Measurements from ENCODE around the gene FERD3L.
A peak's percentile ranks its signal among the peaks of the same experiment; 100 is the strongest.

FERD3L gene

DNA sequence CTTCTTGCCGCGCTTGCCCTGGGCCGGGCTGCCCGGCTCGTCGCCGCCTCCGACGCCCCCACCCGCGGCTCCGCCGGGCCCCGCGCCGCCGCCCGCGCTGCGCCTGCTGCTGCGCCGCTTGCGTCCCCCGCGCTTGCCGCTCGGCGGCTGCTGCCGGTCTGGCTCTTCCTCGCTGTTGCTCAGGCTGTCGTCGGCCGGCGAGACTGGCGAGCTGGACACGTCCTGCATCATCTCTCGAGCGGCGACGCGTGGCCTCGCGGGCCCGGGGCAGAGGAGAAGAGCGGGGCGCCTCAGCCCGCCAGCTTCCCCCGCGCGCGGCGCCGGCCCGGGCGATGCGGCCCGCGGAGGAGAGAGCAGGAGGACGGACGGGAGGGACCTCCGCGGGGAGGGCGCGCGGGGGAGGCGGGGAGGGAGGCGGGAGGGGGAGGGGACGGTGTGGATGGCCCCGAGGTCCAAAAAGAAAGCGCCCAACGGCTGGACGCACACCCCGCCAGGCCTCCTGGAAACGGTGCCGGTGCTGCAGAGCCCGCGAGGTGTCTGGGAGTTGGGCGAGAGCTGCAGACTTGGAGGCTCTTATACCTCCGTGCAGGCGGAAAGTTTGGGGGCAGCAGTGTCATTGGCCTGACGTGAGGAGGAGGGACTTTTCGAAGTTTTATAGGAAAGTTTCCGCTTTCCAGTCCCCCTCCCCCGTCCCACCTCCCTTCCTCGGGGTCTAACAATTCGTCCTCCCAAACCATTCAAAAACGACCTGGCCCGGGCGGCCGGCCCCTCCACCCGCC, 27.9 kb downstream of the FERD3L start, which contains the start of gene TWIST1:
Gene TWIST1 (minus strand): TSS at position 546 of the 779 bp plus-strand sequence. CDS start 315 bp downstream, at position 231.
- DNase-seq (ENCODE audit: insufficient read length, low spot score) (peak; percentile 24), FAIRE-seq (no peak)

DNA sequence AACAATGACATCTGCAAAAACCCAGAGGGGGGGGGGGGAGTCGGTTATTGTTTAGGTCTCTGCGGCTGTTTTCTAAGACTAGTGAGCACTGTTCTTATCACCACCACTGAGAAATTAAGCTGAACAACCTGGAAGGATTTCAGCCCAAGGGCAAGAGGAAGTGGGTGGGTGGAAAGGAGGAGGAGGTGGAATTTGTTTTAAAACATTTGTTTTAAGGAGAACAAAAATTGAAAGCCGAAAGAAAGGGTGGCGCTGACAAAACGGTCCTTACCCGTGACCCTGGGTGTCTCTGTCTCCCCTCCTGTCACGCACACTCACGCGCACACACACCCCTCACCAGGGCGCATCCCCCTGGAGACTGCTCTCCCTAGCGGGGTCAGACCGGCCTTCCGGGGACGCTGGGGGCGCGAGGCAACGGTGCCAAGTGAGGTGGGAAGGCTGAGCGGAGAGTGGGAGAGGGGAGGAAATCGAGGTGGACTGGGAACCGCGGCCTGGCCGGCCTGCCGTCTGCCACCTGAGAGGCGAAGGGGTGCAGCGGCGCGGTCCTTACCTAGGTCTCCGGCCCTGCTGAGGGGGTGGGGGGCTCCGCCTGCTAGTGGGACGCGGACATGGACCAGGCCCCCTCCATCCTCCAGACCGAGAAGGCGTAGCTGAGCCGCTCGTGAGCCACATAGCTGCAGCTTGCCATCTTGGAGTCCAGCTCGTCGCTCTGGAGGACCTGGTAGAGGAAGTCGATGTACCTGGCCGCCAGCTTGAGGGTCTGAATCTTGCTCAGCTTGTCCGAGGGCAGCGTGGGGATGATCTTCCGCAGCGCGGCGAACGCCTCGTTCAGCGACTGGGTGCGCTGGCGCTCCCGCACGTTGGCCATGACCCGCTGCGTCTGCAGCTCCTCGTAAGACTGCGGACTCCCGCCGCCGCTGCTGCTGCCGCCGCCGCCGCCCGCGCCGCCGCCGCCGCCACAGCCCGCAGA, 28.8 kb downstream of the FERD3L start:
- DNase-seq (ENCODE audit: insufficient read length, low spot score) (peak; percentile 34), FAIRE-seq (no peak)

GRCh38 chr7:19114551-19114855, 30.7 kb downstream of the FERD3L start:
- FAIRE-seq (no peak), DNase-seq (ENCODE audit: insufficient read length, low spot score) (no peak)

GRCh38 chr7:19113855-19114550, 31.2 kb downstream of the FERD3L start:
- FAIRE-seq (no peak), DNase-seq (ENCODE audit: insufficient read length, low spot score) (no peak)

DNA sequence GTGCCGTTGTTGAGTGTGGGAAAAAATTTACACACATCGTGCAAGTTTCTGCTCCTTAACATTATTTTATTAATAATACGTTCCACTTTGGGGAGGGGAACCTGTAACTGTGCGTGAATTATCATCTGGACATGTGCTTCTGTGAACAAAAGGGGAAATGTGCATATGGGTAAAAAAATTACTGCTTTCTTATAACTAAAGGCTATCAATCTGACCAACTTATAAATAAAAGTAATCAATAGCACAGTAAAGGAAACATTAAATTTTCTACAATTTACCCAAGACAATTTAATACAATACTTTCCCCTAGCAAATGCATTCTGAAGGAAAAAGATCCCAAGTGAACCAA, 32.2 kb downstream of the FERD3L start:
- DNase-seq (ENCODE audit: insufficient read length, low spot score) (no peak), FAIRE-seq (no peak)

DNA sequence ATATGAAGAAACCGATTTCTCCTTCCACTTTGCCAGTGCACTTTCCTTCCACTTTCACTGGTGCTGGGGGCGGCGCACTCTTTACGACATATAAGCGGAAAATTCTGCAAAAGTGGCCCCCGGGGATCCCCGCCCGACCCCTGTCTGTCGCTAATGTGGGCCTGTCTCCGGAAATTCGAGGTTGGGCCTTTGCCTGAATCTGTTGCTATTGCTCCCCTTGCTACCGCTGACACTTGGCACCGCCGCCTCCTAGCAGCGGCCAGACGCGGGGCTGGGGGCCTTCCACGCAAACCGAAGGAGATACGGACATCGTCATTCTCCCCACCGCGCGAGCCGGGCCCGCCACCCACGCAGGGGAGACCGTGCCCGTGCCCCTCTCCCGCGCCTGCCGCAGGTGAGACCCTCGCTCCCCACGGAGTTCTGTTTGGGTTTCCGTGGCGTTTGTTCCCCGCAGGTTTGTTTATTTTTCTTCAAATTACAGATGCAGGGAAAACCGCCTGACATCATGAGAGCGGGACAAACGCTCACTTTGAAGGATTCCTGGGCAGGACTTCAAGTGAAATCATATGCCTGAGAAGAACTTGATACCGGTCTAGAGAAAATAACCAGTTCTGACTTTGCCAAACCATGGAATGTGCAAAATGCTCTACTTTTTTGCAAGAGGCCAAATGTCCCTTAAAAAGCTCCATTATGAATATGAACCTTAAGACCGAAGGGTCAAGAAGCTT, 32.8 kb downstream of the FERD3L start:
- DNase-seq (ENCODE audit: insufficient read length, low spot score) (no peak), FAIRE-seq (no peak)

- no peak for FAIRE-seq
- no peak for DNase-seq (ENCODE audit: insufficient read length, low spot score)
Observed at GRCh38 chr7:19111474-19112273, 33.5 kb downstream of the FERD3L start.

- no peak for FAIRE-seq
- no peak for DNase-seq (ENCODE audit: insufficient read length, low spot score)
Observed at GRCh38 chr7:19110776-19111175, 34.4 kb downstream of the FERD3L start.

DNA sequence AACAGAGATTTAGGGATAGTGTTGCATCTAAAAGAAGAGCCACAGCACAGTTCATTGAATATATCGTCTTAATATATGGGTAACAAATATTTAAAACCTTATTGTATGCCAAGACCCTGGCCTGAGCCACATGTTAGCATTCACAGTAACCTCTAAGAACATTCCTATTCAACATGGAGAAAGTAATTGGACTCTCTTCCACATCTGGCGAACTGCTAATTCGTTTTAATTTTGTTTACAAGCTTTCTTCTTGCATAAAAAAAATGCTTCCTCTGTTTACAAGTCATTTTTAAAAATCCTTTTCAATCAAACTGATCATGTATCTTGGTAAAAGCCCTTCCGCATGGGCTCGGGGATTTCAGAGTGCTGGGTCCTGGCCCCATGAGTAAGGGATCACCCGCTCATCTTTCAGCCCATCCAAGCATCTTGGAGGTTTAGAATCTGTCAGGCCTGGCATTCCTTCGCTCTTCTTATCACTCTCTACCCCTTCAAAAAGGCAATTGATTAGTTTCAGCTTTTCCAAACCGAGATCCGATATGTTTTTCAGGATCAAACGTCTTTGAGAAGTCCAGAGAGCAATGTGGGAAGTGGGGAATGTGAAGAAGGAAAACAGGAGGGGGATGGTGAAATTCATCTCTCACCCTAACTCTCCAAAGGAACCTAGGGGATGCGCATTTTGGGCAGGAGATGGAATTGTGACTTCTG, 35.0 kb downstream of the FERD3L start:
- DNase-seq (ENCODE audit: insufficient read length, low spot score): no peak
- FAIRE-seq: no peak

DNA sequence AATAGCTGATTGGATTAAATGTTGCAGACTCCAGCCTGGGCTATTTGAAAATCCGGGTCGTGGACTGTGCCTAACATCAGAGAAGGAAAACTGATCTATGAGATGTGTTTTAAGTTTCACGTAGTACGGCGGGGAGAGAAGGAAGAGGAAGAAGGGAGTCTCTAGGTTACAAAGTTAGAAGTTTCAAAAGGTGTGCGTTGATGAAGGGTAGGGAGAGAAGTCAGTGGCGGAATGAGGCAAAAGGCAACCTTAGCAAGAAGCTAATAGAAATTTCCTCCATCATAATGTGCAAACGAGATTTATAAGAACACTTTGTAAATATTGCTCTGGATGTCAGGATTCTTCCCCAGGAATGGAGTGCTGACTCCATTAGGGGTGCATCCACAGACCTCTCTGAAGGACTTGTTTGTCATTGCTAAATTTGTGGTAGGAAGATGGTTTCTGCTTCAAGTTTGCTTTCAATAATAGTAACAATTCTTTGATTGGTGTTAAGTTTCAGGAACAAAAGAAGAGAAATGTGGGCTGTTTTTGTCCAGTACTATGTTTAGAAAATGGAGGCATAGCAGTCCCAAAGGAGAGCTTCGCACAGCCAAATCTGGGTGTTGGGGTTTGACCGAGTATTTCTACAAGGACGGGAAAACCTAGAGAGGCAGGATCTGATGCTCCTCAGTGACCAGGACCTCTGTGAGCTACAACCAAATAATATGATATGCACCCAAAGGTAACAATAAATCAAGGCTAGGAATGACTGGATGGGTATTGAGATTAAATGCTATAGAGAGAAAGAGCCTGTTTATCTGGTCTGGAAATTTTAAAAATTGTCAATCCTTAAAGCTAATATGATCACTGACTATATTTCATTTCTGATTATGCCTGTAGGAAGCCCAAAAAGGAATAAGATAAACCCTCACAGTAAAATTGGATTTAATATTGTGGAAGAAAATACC, 35.9 kb downstream of the FERD3L start:
- no peak for DNase-seq (ENCODE audit: insufficient read length, low spot score)

GRCh38 chr7:19107356-19108146, 37.7 kb downstream of the FERD3L start:
- no peak for DNase-seq (ENCODE audit: insufficient read length, low spot score)
- peak; percentile 62 for FAIRE-seq

More for the DNA sequence above, 35.9 kb downstream of the FERD3L start:
- FAIRE-seq: no peak

GRCh38 chr7:19107081-19107355, 38.2 kb downstream of the FERD3L start:
- FAIRE-seq: no peak
- no peak for DNase-seq (ENCODE audit: insufficient read length, low spot score)

GRCh38 chr7:19106241-19107080, 38.8 kb downstream of the FERD3L start:
- DNase-seq (ENCODE audit: insufficient read length, low spot score) (no peak), FAIRE-seq (peak; percentile 4)

GRCh38 chr7:19105546-19105945, 39.7 kb downstream of the FERD3L start:
- no peak for FAIRE-seq
- no peak for DNase-seq (ENCODE audit: insufficient read length, low spot score)

DNA sequence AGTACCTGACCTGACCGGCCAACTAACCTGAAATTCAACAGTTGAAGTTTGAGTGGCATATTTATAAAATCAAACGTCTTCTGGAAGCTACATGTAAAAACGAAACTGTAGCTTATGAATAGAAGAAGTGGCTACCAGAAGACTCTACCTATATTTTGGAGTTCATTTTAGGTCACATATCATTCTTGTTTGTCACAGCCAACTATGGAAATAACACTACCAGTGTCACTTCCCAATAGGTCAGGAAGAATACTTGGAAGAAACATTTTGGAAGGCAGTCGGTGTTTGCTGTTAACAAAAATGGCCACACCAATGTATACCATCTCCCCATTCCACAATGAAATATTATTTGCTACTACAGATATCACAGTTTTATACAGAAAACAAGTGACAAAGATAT, 40.4 kb downstream of the FERD3L start:
- no peak for DNase-seq (ENCODE audit: insufficient read length, low spot score)
- FAIRE-seq: no peak

DNA sequence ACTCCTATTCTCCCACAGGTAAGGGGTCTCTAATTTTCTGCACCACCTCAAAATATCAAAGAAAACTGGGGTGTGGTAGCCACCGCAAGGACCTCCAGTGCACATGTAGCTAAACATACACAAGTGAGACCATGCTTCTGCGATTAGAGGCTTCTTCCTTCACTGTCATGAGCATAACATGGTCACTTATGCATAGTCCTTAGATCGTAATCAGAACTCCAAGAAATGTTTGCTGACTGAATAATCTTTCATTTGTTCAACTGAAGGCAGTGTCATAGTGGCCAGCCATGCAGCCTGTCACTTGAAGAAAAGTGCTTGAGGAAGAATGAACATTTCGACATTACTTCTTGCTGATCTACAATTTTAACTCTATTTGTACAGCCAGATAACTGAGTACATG, 42.3 kb downstream of the FERD3L start:
- DNase-seq (ENCODE audit: insufficient read length, low spot score): no peak
- FAIRE-seq: no peak

- FAIRE-seq (no peak), DNase-seq (ENCODE audit: insufficient read length, low spot score) (no peak)
Observed at GRCh38 chr7:19101909-19102308, 43.3 kb downstream of the FERD3L start.

Data from GM19239 (cell line).